PC-3 (cell line): Measurements from ENCODE around the gene UQCC5. TPM values are rescaled to one million over a fixed set of nuclear protein-coding genes. Genes with fewer than 3 reads are reported as not detected.

Experiments
- ATAC-seq: fragments of 200-7000 bp; cut with Tn5 transposase; 2 replicates; pipeline ENCODE4 v1.9.1; 2020; ENCODE audit warnings: mild to moderate bottlenecking, moderate library complexity
- BruUV-seq: library from RNA; stranded (reverse); fragments of 400-500 nt; replicated peaks from 2 replicates; lab custom pipeline; 2021; lab: Mats Ljungman, UMichigan
- CTCF ChIA-PET: fragments of 300-600 bp; sonication (Branson Sonifier 250); formaldehyde crosslinking; loops from one replicate; lab custom pipeline; 2022; ENCODE audit warnings: antibody characterized with exemption; lab: Charles Lee
- POLR2A ChIA-PET: fragments of 300-600 bp; sonication (Branson Sonifier 250); formaldehyde crosslinking; loops from one replicate; lab custom pipeline; 2022; ENCODE audit warnings: antibody characterized with exemption; ENCODE audit not compliant: unreplicated experiment; lab: Charles Lee
- DNase-seq: peaks from one replicate; pipeline ENCODE4 v3.0.0-alpha.2; 2015
- H2AFZ ChIP-seq: fragments of 300-600 bp; sonication (generic); 2 replicates; pipeline ENCODE4 v1.6.0; 2016; ENCODE audit warnings: antibody characterized with exemption, low read length
- H3F3A ChIP-seq: fragments of 300-600 bp; sonication (generic); one replicate; pipeline ENCODE4 v1.6.0; 2017; ENCODE audit warnings: antibody characterized with exemption, low read length, control low read depth, mild to moderate bottlenecking; ENCODE audit not compliant: unreplicated experiment
- H3K27ac ChIP-seq: fragments of 300-600 bp; sonication (generic); 2 replicates; pipeline ENCODE4 v1.5.1; 2016; ENCODE audit warnings: mild to moderate bottlenecking, low read length
- H3K27me3 ChIP-seq: fragments of 300-600 bp; sonication (generic); 2 replicates; pipeline ENCODE4 v1.6.1; 2016; ENCODE audit warnings: low read length, mixed read lengths
- H3K36me3 ChIP-seq: fragments of 300-600 bp; sonication (generic); 2 replicates; pipeline ENCODE4 v1.6.1; 2016; ENCODE audit warnings: low read depth, mixed run types, low read length, mixed read lengths
- H3K4me1 ChIP-seq: fragments of 300-600 bp; sonication (generic); 2 replicates; pipeline ENCODE4 v1.5.1; 2016; ENCODE audit warnings: low read length; ENCODE audit not compliant: insufficient read depth
- H3K4me2 ChIP-seq: fragments of 300-600 bp; sonication (generic); 2 replicates; pipeline ENCODE4 v1.6.0; 2016; ENCODE audit warnings: low read length
- H3K4me3 ChIP-seq: fragments of 300-600 bp; sonication (generic); 2 replicates; pipeline ENCODE4 v1.5.1; 2016; ENCODE audit warnings: mild to moderate bottlenecking, low read length, mixed read lengths
- H3K79me2 ChIP-seq: fragments of 300-600 bp; sonication (generic); 2 replicates; pipeline ENCODE4 v1.6.1; 2017; ENCODE audit warnings: low read length, mixed read lengths
- H3K9ac ChIP-seq: fragments of 300-600 bp; sonication (generic); 2 replicates; pipeline ENCODE4 v1.6.0; 2016; ENCODE audit warnings: mild to moderate bottlenecking, low read length
- H3K9me2 ChIP-seq: fragments of 300-600 bp; sonication (generic); replicated peaks from 2 replicates; pipeline ENCODE4 v1.6.1; 2016; ENCODE audit warnings: mixed run types, low read length, mixed read lengths
- H3K9me3 ChIP-seq: fragments of 300-600 bp; sonication (generic); 2 replicates; pipeline ENCODE4 v1.6.1; 2016; ENCODE audit warnings: low read length, mixed read lengths
- H4K20me1 ChIP-seq: fragments of 300-600 bp; sonication (generic); 2 replicates; pipeline ENCODE4 v1.6.1; 2016; ENCODE audit warnings: low read length, mixed read lengths
- EZH2 ChIP-seq: fragments of 300-600 bp; sonication (generic); IDR thresholded peaks from one replicate; pipeline ENCODE4 v1.6.1; 2017; ENCODE audit warnings: antibody characterized with exemption, mild to moderate bottlenecking, low read length; ENCODE audit not compliant: unreplicated experiment
- EZH2phosphoT487 ChIP-seq: fragments of 300-600 bp; sonication (generic); IDR thresholded peaks from 2 replicates; pipeline ENCODE4 v1.6.1; 2018; ENCODE audit warnings: mild to moderate bottlenecking, antibody characterized with exemption, low read length, borderline replicate concordance
- intact Hi-C: fragments of 100-400 bp; cut with micrococcal nuclease; formaldehyde crosslinking; loops from 2 replicates; pipeline ENCODE4 v1.9.0; 2023
- total RNA-seq: library from RNA; depleted of rRNA; stranded (reverse); fragments of >200 nt; gene quantifications from 2 replicates; pipeline ENCODE4 v1.2.3, GENCODE V29; 2014
- TF ChIP-seq, protein P1 (sequence below): fragments of 300-600 bp; sonication (generic); conservative IDR thresholded peaks from 2 replicates; pipeline ENCODE4 v1.5.1; 2017; ENCODE audit warnings: antibody characterized with exemption, low read depth, mild to moderate bottlenecking, low read length

Gene UQCC5
- total RNA-seq, 1 experiment from 2014 or later, result 26.1 TPM

DNA sequence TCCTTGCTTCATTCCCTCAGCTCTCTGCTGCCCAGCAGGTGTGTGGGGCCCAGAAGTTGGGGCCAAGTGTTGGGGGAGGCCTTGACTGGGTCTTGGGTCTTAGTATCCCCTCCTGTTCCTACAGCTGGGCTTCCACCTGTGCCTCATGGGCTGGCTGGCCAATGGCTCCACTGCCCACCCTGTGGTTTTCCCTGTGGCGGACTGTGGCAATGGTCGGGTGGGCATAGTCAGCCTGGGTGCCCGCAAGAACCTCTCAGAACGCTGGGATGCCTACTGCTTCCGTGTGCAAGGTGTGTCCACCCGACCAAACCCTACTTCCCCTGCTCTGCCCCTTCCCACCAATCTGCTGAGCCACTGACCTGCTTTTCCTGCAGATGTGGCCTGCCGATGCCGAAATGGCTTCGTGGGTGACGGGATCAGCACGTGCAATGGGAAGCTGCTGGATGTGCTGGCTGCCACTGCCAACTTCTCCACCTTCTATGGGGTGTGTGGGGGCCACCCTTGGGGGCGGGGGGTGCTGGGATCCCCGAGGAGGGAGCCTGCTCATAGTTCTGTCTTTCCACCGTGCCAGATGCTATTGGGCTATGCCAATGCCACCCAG is 13.7 kb upstream of the UQCC5 start:
- Histone ChIP-seq H3K27me3 (no peaks in the 10 kb centered on the region), H3K9me2 (no peaks in the 10 kb centered on the region), H3K27ac (no peak overlapping the region), H3K9ac (no peak overlapping the region), H3K4me1 (no peaks in the 10 kb centered on the region), H3K79me2 (no peaks in the 10 kb centered on the region), H3K36me3 (peaks cover 12% of the 10 kb centered on the region), H3F3A (no peaks in the 10 kb centered on the region), H2AFZ (no peak overlapping the region), H4K20me1 (no peaks in the 10 kb centered on the region), H3K4me3 (no peak overlapping the region), H3K4me2 (no peak overlapping the region), H3K9me3 (no peaks in the 10 kb centered on the region)
- no TSS peak for BruUV-seq
- ATAC-seq, result no peak
- POLR2A ChIA-PET, result no interaction called here
- no peak for DNase-seq
- CTCF ChIA-PET, result no interaction called here
- TF ChIP-seq EZH2, result no peak
- intact Hi-C loops, result no loop called here

DNA sequence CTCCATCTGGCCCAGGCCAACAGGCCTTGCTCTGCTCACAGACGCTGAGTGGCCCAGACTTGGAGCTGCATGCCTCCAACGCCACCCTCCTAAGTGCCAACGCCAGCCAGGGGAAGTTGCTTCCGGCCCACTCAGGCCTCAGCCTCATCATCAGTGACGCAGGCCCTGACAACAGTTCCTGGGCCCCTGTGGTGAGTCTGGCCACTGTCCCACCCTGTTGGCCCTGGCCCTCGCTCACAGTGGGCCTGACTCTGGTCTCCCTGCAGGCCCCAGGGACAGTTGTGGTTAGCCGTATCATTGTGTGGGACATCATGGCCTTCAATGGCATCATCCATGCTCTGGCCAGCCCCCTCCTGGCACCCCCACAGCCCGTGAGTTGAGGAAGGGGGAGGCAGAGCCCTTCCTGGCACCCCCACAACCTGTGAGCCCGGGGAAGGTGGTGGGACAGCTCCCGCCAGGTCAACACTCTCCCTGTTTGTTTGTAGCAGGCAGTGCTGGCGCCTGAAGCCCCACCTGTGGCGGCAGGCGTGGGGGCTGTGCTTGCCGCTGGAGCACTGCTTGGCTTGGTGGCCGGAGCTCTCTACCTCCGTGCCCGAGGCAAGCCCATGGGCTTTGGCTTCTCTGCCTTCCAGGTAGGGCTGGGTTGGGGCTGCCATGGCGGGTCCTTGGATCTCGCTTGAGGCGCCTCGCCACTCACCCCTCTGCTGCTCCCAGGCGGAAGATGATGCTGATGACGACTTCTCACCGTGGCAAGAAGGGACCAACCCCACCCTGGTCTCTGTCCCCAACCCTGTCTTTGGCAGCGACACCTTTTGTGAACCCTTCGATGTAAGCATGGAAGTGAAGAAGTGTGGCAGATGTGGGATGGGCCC is 12.8 kb upstream of the UQCC5 start:
- no peaks in the 10 kb centered on the region for H3K27me3 ChIP-seq
- TF ChIP-seq EZH2phosphoT487 (no peak), EZH2 (no peak)
- TF ChIP-seq, protein P1, sequence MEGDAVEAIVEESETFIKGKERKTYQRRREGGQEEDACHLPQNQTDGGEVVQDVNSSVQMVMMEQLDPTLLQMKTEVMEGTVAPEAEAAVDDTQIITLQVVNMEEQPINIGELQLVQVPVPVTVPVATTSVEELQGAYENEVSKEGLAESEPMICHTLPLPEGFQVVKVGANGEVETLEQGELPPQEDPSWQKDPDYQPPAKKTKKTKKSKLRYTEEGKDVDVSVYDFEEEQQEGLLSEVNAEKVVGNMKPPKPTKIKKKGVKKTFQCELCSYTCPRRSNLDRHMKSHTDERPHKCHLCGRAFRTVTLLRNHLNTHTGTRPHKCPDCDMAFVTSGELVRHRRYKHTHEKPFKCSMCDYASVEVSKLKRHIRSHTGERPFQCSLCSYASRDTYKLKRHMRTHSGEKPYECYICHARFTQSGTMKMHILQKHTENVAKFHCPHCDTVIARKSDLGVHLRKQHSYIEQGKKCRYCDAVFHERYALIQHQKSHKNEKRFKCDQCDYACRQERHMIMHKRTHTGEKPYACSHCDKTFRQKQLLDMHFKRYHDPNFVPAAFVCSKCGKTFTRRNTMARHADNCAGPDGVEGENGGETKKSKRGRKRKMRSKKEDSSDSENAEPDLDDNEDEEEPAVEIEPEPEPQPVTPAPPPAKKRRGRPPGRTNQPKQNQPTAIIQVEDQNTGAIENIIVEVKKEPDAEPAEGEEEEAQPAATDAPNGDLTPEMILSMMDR, result no peak
- ATAC-seq (no peak), DNase-seq (no peak)
- H3K9me3 ChIP-seq, result no peaks in the 10 kb centered on the region
- CTCF ChIA-PET, result no interaction called here
- H3K9ac ChIP-seq, result no peak overlapping the region
- no peak overlapping the region for H2AFZ ChIP-seq
- no peaks in the 10 kb centered on the region for H3K79me2 ChIP-seq
- BruUV-seq, result no TSS peak
- POLR2A ChIA-PET, result no interaction called here
- H3K4me2 ChIP-seq, result no peak overlapping the region
- no peak overlapping the region for H3K4me3 ChIP-seq
- H3F3A ChIP-seq, result no peaks in the 10 kb centered on the region
- H3K4me1 ChIP-seq, result no peaks in the 10 kb centered on the region
- H4K20me1 ChIP-seq, result no peaks in the 10 kb centered on the region
- peaks cover 18% of the 10 kb centered on the region for H3K36me3 ChIP-seq
- intact Hi-C loops, result no loop called here
- no peaks in the 10 kb centered on the region for H3K9me2 ChIP-seq
- H3K27ac ChIP-seq, result no peak overlapping the region

DNA sequence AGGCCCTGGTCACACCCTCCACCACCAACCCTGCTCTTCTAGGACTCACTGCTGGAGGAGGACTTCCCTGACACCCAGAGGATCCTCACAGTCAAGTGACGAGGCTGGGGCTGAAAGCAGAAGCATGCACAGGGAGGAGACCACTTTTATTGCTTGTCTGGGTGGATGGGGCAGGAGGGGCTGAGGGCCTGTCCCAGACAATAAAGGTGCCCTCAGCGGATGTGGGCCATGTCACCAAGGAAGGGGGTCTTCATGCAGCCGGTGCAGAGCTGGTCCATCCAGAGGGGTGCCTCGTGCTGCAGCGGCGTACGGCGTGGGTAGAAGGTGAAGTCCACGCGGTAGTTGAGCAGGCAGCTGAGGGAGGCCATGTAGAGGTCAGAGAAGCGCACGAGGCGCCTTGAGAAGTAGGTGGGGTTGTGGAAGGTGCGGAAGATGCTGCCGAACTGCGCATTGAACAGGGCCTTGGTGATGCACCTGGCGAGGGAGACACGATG is 12.1 kb upstream of the UQCC5 start:
- Histone ChIP-seq H3K4me3 (no peak overlapping the region), H3K9me2 (no peaks in the 10 kb centered on the region), H3K27me3 (no peaks in the 10 kb centered on the region), H3K27ac (no peak overlapping the region), H3K79me2 (no peaks in the 10 kb centered on the region), H3K9me3 (no peaks in the 10 kb centered on the region), H3K4me2 (no peak overlapping the region), H2AFZ (no peak overlapping the region), H4K20me1 (no peaks in the 10 kb centered on the region), H3K36me3 (peaks cover 18% of the 10 kb centered on the region), H3F3A (no peaks in the 10 kb centered on the region), H3K9ac (no peak overlapping the region), H3K4me1 (no peaks in the 10 kb centered on the region)
- TSS peak; percentile 49 for BruUV-seq
- DNase-seq (no peak), ATAC-seq (no peak)
- CTCF ChIA-PET, result no interaction called here
- intact Hi-C loops, result no loop called here
- TF ChIP-seq EZH2phosphoT487 (no peak), EZH2 (no peak)
- TF ChIP-seq, protein P1, result no peak
- POLR2A ChIA-PET, result no interaction called here
